Neural cell (in vitro differentiated cells): ENCODE results near the gene SDK1. TPM values are rescaled to one million over a fixed set of nuclear protein-coding genes. Genes with fewer than 3 reads are reported as not detected.

Source experiments
- H2AFZ ChIP-seq: fragments of 200-600, 300-800 bp; sonication (generic), shearing (Covaris generic); 2 replicates; pipeline ENCODE4 v1.6.0; 2014; ENCODE audit warnings: low read depth, mild to moderate bottlenecking, antibody characterized with exemption, low read length, moderate library complexity
- H3F3A ChIP-seq: fragments of 200-600 bp; shearing (Covaris generic); 2 replicates; pipeline ENCODE4 v1.6.1; 2016; ENCODE audit warnings: mild to moderate bottlenecking, moderate library complexity, mixed read lengths, antibody characterized with exemption, low read length; ENCODE audit not compliant: insufficient read depth, poor library complexity, severe bottlenecking
- H3K27ac ChIP-seq: fragments of 200-600, 300-800 bp; sonication (generic), shearing (Covaris generic); 2 replicates; pipeline ENCODE4 v1.5.1; 2014; ENCODE audit warnings: mild to moderate bottlenecking, low read length, moderate library complexity
- H3K27me3 ChIP-seq: fragments of 300-800, 200-600 bp; sonication (generic), shearing (Covaris generic); 2 replicates; pipeline ENCODE4 v1.6.0; 2014; ENCODE audit warnings: mild to moderate bottlenecking, low read depth, low read length, moderate library complexity; ENCODE audit not compliant: insufficient read depth
- H3K36me3 ChIP-seq: fragments of 300-800, 200-600 bp; sonication (generic), shearing (Covaris generic); 2 replicates; pipeline ENCODE4 v1.5.1; 2014; ENCODE audit warnings: mild to moderate bottlenecking, antibody characterized with exemption, low read length, moderate library complexity; ENCODE audit not compliant: insufficient read depth
- H3K4me2 ChIP-seq: fragments of 300-800, 200-600 bp; sonication (generic), shearing (Covaris generic); 2 replicates; pipeline ENCODE4 v1.6.0; 2014; ENCODE audit warnings: mild to moderate bottlenecking, low read length
- H3K4me3 ChIP-seq: fragments of 300-800, 200-600 bp; sonication (generic), shearing (Covaris generic); 2 replicates; pipeline ENCODE4 v1.5.1; 2014; ENCODE audit warnings: mild to moderate bottlenecking, low read length, moderate library complexity
- H3K79me2 ChIP-seq: fragments of 200-600 bp; shearing (Covaris generic); replicated peaks from 2 replicates; pipeline ENCODE4 v1.6.0; 2014; ENCODE audit warnings: mild to moderate bottlenecking, low read length, moderate library complexity; ENCODE audit not compliant: insufficient read depth
- H3K9ac ChIP-seq: fragments of 300-800, 200-600 bp; sonication (generic), shearing (Covaris generic); 2 replicates; pipeline ENCODE4 v1.6.1; 2016; ENCODE audit warnings: mild to moderate bottlenecking, low read length, mixed read lengths
- H3K9me2 ChIP-seq: fragments of 200-600 bp; shearing (Covaris generic); 2 replicates; pipeline ENCODE4 v1.6.1; 2016; ENCODE audit warnings: mild to moderate bottlenecking, low read length, mixed read lengths; ENCODE audit not compliant: insufficient read depth
- H3K9me3 ChIP-seq: fragments of 200-600, 300-800 bp; sonication (generic), shearing (Covaris generic); 2 replicates; pipeline ENCODE4 v1.6.1; 2016; ENCODE audit warnings: mild to moderate bottlenecking, mixed run types, low read length, moderate library complexity, mixed read lengths
- H4K20me1 ChIP-seq: fragments of 200-600 bp; shearing (Covaris generic); 2 replicates; pipeline ENCODE4 v1.6.1; 2016; ENCODE audit warnings: mild to moderate bottlenecking, mixed run types; ENCODE audit not compliant: insufficient read depth
- EP300 ChIP-seq: fragments of 450-650 bp; conservative IDR thresholded peaks from 2 replicates; pipeline ENCODE4 v1.6.1; 2014; ENCODE audit warnings: antibody characterized with exemption, mild to moderate bottlenecking, moderate library complexity; ENCODE audit not compliant: poor library complexity, severe bottlenecking
- EZH2 ChIP-seq: fragments of 200-600, 300-800 bp; shearing (Covaris generic), sonication (generic); IDR thresholded peaks from 2 replicates; pipeline ENCODE4 v1.6.1; 2014; ENCODE audit warnings: antibody characterized with exemption, low read length, borderline replicate concordance, mild to moderate bottlenecking; ENCODE audit not compliant: insufficient read depth, poor library complexity, severe bottlenecking
- MXI1 ChIP-seq: fragments of 450-650 bp; conservative IDR thresholded peaks from 2 replicates; pipeline ENCODE4 v1.6.1; 2014; ENCODE audit warnings: antibody characterized with exemption, mild to moderate bottlenecking; ENCODE audit not compliant: poor library complexity, severe bottlenecking
- POLR2AphosphoS5 ChIP-seq: IDR thresholded peaks from 2 replicates; pipeline ENCODE4 v1.6.1; 2012
- RAD21 ChIP-seq: fragments of 450-650 bp; conservative IDR thresholded peaks from 2 replicates; pipeline ENCODE4 v1.6.1; 2014; ENCODE audit warnings: antibody characterized with exemption, mild to moderate bottlenecking, moderate library complexity
- SMC3 ChIP-seq: fragments of 450-650 bp; conservative IDR thresholded peaks from 2 replicates; pipeline ENCODE4 v1.6.1; 2014; ENCODE audit warnings: antibody characterized with exemption, mild to moderate bottlenecking, moderate library complexity; ENCODE audit not compliant: poor library complexity
- TAF1 ChIP-seq: IDR thresholded peaks from 2 replicates; pipeline ENCODE4 v1.6.1; 2012; ENCODE audit warnings: low read depth
- polyA plus RNA-seq: library from polyadenylated mRNA; depleted of rRNA; stranded (reverse); fragments of >200 nt; gene quantifications from 2 replicates; pipeline ENCODE4 v1.2.3, GENCODE V29; 2014
- TF ChIP-seq, protein P1 (sequence below): fragments of 450-650 bp; IDR thresholded peaks from 2 replicates; pipeline ENCODE4 v1.5.1; 2014; ENCODE audit warnings: antibody characterized with exemption, mild to moderate bottlenecking, moderate library complexity; ENCODE audit not compliant: poor library complexity, severe bottlenecking
- TF ChIP-seq, protein P2 (sequence below): IDR thresholded peaks from 2 replicates; pipeline ENCODE4 v1.6.1; 2012; ENCODE audit warnings: borderline replicate concordance

SDK1 gene
- polyA plus RNA-seq, 1 donor from 2014 or later: 2.7 TPM

DNA sequence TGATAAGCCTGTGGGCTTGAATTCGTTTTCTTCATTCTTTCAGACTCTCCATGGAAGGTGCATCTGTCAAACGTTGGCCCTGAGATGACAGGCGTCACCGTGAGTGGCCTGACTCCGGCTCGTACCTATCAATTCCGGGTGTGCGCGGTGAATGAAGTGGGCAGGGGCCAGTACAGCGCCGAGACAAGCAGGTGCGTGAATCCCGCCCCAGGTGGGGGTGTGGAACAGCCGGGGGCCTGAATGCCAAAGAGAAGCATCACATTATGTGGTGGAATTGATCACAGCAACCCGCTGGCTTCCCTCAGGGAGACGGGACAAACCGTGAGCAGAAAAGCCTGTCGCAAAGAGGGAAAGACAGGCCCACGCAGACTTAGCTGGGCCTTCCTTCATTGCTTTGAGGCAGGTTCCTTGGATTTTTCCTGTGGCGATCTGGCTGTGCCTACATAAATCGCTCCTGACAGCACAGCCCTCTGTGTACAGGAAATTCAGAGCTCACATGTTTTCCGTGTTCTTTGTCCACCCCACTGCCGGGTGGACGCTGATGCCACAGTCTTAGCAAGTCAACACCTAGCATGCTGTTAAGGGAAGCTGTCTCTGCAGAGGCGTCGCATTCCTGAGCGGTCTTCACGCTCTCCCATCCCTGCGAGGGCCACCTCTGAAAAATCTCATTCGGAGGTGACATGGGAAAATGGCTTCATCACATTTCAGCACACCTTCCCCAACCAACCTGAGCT lies 710.0 kb downstream of the SDK1 start:
- no peaks in the 10 kb centered on the region for H3F3A ChIP-seq
- no peak overlapping the region for H3K9ac ChIP-seq
- no peaks in the 10 kb centered on the region for H3K79me2 ChIP-seq
- H3K4me3 ChIP-seq: no peak overlapping the region
- no peaks in the 10 kb centered on the region for H3K36me3 ChIP-seq
- no peaks in the 10 kb centered on the region for H4K20me1 ChIP-seq
- H3K27me3 ChIP-seq: no peaks in the 10 kb centered on the region
- H2AFZ ChIP-seq: no peak overlapping the region
- no peak for TF ChIP-seq SMC3
- no peak for TF ChIP-seq TAF1
- TF ChIP-seq EP300: no peak
- TF ChIP-seq RAD21: no peak
- TF ChIP-seq, protein P1, sequence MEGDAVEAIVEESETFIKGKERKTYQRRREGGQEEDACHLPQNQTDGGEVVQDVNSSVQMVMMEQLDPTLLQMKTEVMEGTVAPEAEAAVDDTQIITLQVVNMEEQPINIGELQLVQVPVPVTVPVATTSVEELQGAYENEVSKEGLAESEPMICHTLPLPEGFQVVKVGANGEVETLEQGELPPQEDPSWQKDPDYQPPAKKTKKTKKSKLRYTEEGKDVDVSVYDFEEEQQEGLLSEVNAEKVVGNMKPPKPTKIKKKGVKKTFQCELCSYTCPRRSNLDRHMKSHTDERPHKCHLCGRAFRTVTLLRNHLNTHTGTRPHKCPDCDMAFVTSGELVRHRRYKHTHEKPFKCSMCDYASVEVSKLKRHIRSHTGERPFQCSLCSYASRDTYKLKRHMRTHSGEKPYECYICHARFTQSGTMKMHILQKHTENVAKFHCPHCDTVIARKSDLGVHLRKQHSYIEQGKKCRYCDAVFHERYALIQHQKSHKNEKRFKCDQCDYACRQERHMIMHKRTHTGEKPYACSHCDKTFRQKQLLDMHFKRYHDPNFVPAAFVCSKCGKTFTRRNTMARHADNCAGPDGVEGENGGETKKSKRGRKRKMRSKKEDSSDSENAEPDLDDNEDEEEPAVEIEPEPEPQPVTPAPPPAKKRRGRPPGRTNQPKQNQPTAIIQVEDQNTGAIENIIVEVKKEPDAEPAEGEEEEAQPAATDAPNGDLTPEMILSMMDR: no peak
- TF ChIP-seq POLR2AphosphoS5: no peak
- TF ChIP-seq, protein P2, sequence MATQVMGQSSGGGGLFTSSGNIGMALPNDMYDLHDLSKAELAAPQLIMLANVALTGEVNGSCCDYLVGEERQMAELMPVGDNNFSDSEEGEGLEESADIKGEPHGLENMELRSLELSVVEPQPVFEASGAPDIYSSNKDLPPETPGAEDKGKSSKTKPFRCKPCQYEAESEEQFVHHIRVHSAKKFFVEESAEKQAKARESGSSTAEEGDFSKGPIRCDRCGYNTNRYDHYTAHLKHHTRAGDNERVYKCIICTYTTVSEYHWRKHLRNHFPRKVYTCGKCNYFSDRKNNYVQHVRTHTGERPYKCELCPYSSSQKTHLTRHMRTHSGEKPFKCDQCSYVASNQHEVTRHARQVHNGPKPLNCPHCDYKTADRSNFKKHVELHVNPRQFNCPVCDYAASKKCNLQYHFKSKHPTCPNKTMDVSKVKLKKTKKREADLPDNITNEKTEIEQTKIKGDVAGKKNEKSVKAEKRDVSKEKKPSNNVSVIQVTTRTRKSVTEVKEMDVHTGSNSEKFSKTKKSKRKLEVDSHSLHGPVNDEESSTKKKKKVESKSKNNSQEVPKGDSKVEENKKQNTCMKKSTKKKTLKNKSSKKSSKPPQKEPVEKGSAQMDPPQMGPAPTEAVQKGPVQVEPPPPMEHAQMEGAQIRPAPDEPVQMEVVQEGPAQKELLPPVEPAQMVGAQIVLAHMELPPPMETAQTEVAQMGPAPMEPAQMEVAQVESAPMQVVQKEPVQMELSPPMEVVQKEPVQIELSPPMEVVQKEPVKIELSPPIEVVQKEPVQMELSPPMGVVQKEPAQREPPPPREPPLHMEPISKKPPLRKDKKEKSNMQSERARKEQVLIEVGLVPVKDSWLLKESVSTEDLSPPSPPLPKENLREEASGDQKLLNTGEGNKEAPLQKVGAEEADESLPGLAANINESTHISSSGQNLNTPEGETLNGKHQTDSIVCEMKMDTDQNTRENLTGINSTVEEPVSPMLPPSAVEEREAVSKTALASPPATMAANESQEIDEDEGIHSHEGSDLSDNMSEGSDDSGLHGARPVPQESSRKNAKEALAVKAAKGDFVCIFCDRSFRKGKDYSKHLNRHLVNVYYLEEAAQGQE: no peak
- no peak for TF ChIP-seq MXI1
- TF ChIP-seq EZH2: no peak
- H3K4me2 ChIP-seq: no peak overlapping the region
- H3K9me3 ChIP-seq: no peaks in the 10 kb centered on the region
- no peaks in the 10 kb centered on the region for H3K9me2 ChIP-seq
- H3K27ac ChIP-seq: no peak overlapping the region

DNA sequence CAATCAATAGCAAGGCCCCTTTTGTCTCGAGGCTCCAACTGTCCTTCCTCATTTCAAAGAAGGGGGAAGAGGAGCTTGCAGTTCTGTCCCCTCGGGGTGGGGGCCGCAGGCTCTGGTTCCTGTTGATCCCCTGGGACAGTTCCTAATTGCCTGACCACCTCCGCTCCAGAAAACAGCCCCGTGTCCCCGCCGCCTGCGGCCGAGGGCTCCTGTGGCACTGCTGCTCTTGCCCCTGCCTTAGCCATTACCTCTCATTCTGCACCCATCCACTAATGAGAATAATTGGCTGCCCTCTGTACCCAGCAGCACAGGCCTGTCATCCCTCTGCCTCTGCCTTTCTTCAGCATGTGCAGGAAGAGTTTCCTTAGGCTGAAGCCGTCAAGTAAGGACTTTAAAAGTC lies 712.7 kb downstream of the SDK1 start:
- H3K9me3 ChIP-seq: no peaks in the 10 kb centered on the region
- H3K4me3 ChIP-seq: no peak overlapping the region
- H3K79me2 ChIP-seq: no peaks in the 10 kb centered on the region
- H3K9ac ChIP-seq: no peak overlapping the region
- no peaks in the 10 kb centered on the region for H3F3A ChIP-seq
- H3K36me3 ChIP-seq: no peaks in the 10 kb centered on the region
- no peaks in the 10 kb centered on the region for H3K27me3 ChIP-seq
- H3K27ac ChIP-seq: no peak overlapping the region
- no peaks in the 10 kb centered on the region for H4K20me1 ChIP-seq
- H3K4me2 ChIP-seq: no peak overlapping the region
- no peak overlapping the region for H2AFZ ChIP-seq
- TF ChIP-seq TAF1: no peak
- TF ChIP-seq, protein P2: no peak
- TF ChIP-seq RAD21: no peak
- TF ChIP-seq EZH2: no peak
- no peak for TF ChIP-seq MXI1
- no peak for TF ChIP-seq POLR2AphosphoS5
- TF ChIP-seq SMC3: no peak
- TF ChIP-seq EP300: no peak
- TF ChIP-seq, protein P1: no peak
- no peaks in the 10 kb centered on the region for H3K9me2 ChIP-seq
